SU-DHL-6 (cell line): ENCODE measurements around the gene TNFAIP1.

Experiments
- EZH2phosphoT487 ChIP-seq: fragments of 200-600 bp; sonication (generic), shearing (Covaris generic); conservative IDR thresholded peaks from 2 replicates; pipeline ENCODE4 v1.6.1; 2018; ENCODE audit warnings: mild to moderate bottlenecking, antibody characterized with exemption, low read length, moderate library complexity, mixed read lengths
- TF ChIP-seq, protein P1 (sequence below): fragments of 200-600 bp; sonication (generic); IDR thresholded peaks from one replicate; pipeline ENCODE4 v1.5.1; 2017; ENCODE audit warnings: antibody characterized with exemption, mild to moderate bottlenecking, low read length, moderate library complexity; ENCODE audit not compliant: insufficient read depth, poor library complexity, severe bottlenecking

DNA sequence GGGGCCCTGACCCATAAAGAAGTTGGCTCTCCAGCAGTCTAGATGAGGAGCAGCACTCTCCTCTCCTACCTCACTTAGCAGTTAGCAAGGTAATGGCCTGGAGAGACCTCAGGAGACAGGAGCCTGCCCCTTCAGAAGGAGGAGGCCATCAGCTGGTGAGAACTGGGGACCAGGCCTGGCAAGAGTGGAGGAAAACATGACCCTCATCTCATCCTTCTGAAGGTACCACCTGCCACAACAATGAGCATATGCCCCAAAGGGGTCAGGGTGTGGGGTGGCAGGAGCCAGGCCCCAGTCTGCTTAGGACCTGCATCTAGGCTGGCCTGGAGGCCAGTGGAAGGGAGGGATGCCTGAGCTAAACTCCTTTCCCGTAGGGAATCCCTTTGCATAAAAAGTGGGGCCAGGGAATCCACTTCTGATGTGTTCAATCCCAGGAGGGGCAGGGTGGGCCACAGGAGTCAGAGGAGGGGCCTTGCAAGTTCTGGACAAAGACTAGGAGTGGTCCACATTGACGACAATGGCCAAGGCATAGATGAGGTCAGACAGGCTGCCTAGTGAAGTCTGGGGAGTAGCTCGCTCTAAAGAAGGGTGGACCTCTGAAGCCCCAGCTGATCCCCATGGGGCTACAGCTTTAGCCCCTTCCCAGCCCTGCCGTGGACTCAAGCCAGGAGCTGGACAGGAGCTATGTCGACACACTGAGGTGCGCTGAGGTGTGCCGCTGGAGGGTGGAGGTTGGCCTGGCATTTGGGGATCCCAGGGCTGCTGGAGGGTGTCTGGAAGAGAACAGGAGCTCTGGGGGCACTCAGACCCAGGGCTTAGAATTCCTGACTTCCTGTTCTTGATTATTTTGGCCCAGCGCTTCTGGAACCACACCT, 28.5 kb downstream of the TNFAIP1 start:
- TF ChIP-seq, protein P1, sequence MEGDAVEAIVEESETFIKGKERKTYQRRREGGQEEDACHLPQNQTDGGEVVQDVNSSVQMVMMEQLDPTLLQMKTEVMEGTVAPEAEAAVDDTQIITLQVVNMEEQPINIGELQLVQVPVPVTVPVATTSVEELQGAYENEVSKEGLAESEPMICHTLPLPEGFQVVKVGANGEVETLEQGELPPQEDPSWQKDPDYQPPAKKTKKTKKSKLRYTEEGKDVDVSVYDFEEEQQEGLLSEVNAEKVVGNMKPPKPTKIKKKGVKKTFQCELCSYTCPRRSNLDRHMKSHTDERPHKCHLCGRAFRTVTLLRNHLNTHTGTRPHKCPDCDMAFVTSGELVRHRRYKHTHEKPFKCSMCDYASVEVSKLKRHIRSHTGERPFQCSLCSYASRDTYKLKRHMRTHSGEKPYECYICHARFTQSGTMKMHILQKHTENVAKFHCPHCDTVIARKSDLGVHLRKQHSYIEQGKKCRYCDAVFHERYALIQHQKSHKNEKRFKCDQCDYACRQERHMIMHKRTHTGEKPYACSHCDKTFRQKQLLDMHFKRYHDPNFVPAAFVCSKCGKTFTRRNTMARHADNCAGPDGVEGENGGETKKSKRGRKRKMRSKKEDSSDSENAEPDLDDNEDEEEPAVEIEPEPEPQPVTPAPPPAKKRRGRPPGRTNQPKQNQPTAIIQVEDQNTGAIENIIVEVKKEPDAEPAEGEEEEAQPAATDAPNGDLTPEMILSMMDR, result no peak
- TF ChIP-seq EZH2phosphoT487, result no peak
